Gastrocnemius medialis (tissue), 4 donors: Measurements from ENCODE around the gene LBHD2.

ENCODE experiments used
- CTCF ChIP-seq, 5 experiments: fragments of 450-650 bp in 3 of 5; fragments of 200-600 bp in 2 of 5; sonication (generic) in 2 of 5; IDR thresholded peaks in 4 of 5; conservative IDR thresholded peaks in 1 of 5; 1 replicate in 4 of 5; 2 replicates in 1 of 5; pipeline ENCODE4 v1.5.1; 2016 to 2019; ENCODE audit warnings: antibody characterized with exemption in 5 of 5, mild to moderate bottlenecking in 3 of 5, moderate library complexity in 3 of 5
- POLR2A ChIP-seq, 2 donors: fragments of 450-650 bp; IDR thresholded peaks; one replicate each; pipeline ENCODE4 v1.6.1; 2017; ENCODE audit warnings: antibody characterized with exemption in 2 of 2, mild to moderate bottlenecking in 2 of 2, moderate library complexity in 2 of 2

- TF ChIP-seq POLR2A (IDR thresholded peaks at IDR 0.05) (no peak), CTCF (IDR thresholded peaks at IDR 0.05 in 4 of 5, conservative IDR thresholded peaks at IDR 0.05 in 1 of 5) (no peak)
These were observed 16.6 kb upstream of the LBHD2 start for GRCh38 chr14:103067231-103067954.
